GM21529 (cell line): ENCODE data around the gene MED12.
A peak's percentile ranks its signal among the peaks of the same experiment; 100 is the strongest.
"Not testable (repeated sequence)": the region's sequence is repeated elsewhere in the genome, so short reads cannot be mapped to it uniquely, and the experiment has no call there.

Experiments used
- ATAC-seq: cut with Tn5 transposase; IDR thresholded peaks from one replicate; pipeline ENCODE4 v1.9.1; 2021; ENCODE audit not compliant: unreplicated experiment

MED12 gene

GRCh38 chrX:71160475-71160874 is 42.1 kb downstream of the MED12 start:
- ATAC-seq: no peak

GRCh38 chrX:71162981-71163380 is 44.6 kb downstream of the MED12 start:
- no peak for ATAC-seq

- no peak for ATAC-seq
These were observed 45.7 kb downstream of the MED12 start for GRCh38 chrX:71164071-71164470.

DNA sequence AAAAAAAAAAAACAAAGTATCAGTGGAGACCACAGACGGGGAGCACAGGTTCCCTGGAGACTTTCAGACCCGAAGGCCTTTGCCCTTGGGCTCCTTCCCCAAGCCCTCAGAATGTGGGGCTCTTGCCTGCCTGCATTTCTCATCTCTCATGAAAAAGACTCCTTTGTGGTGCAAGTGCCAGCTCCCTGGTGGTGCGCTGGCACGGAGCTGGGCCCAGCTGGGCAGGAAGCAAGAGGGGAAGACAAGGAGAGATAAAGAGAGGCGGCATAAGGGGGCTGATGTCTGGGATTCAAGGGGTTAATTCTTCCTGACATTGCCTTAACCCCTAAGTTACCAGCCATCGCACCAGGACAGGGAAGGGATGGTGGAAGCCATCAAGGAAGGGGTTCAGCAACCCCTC is 48.1 kb downstream of the MED12 start:
- ATAC-seq: no peak

DNA sequence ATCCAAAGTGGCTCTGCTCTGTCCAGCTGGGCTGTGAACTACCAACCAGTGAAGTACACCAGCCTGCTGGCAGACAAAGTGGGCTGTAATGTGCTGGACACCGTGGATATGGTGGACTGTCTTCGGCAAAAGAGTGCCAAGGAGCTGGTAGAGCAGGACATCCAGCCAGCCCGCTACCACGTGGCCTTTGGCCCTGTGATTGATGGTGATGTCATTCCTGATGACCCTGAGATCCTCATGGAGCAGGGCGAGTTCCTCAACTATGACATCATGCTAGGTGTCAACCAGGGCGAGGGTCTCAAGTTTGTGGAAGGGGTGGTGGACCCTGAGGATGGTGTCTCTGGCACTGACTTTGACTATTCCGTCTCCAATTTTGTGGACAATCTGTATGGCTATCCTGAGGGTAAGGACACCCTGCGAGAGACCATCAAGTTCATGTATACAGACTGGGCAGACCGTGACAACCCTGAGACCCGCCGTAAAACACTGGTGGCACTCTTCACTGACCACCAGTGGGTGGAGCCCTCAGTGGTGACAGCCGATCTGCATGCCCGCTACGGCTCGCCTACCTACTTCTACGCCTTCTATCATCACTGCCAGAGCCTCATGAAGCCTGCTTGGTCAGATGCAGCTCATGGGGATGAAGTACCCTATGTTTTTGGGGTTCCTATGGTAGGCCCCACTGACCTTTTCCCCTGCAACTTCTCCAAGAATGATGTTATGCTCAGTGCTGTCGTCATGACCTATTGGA is 48.8 kb downstream of the MED12 start:
- no peak for ATAC-seq

- no peak for ATAC-seq
These were observed 49.7 kb downstream of the MED12 start for GRCh38 chrX:71168134-71168533.

DNA sequence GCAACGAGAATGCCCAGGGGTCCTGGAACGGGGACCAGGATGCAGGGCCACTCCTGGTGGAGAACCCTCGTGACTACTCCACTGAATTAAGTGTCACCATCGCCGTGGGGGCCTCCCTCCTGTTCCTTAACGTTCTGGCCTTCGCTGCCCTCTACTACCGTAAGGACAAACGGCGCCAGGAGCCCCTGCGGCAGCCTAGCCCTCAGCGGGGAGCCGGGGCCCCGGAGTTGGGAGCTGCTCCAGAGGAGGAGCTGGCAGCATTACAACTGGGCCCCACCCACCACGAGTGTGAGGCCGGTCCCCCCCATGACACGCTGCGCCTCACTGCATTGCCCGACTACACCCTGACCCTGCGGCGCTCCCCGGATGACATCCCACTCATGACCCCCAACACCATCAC is 51.2 kb downstream of the MED12 start:
- ATAC-seq: no peak

DNA sequence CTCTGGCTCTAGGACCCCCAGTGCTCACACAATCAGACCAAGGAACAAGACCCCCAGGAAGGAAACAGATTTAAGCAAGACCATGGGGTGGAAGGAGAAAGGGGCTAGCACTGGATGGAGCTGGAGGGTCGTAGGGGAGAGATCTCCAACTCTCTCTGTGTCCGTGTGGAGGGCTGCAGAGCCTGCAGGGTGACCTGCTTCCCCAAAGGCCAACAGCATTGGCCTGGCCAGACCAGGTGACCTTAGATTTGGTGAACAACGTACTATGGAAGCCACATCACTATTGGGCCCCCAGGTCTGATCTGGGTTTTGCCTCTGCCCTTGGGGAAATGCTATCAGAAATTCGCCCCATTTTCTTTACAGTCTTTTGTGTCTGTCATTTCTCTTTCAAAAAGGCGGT is 52.3 kb downstream of the MED12 start:
- no peak for ATAC-seq

GRCh38 chrX:71171110-71171801 is 52.9 kb downstream of the MED12 start:
- ATAC-seq: no peak

DNA sequence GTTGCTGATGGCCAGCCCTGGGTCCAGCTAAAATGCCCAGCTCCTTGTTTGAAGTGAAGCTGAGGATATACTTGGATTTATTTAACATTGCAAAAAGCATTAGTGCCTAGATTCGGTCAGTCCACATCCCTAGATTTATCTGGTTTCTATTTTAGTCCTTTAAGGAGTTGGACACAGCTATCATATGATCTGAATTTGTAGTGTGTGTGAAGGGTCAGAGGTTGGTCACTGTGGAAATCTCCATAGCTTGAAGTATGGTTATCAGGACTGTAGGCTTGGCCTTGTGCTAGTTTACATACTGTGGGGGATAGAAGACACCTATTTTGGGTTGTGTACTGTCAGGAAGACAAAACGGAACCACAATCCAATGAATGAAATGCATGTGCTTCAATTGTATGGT is 55.0 kb downstream of the MED12 start:
- no peak for ATAC-seq

GRCh38 chrX:71174795-71175194 is 56.4 kb downstream of the MED12 start:
- no peak for ATAC-seq

DNA sequence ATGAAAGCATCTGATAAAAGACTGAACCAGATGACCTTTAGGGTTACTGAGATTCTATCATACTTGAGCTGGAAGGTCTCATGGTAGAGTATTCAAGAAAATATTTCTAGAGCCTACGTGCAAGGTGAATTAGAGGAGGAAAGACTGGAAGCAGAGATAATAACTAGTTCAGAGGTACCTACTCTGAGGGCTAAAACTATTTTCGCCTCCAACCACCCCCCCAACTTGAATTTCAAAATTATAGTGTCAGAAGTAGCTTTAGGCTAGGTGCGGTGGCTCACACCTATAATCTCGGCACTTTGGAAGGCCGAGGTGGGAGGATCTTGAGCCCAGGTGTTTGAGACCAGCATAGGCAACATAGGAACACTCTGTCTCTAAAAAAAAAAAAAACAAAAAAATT is 57.1 kb downstream of the MED12 start:
- no peak for ATAC-seq

GRCh38 chrX:71177327-71177726 is 58.9 kb downstream of the MED12 start:
- no peak for ATAC-seq

DNA sequence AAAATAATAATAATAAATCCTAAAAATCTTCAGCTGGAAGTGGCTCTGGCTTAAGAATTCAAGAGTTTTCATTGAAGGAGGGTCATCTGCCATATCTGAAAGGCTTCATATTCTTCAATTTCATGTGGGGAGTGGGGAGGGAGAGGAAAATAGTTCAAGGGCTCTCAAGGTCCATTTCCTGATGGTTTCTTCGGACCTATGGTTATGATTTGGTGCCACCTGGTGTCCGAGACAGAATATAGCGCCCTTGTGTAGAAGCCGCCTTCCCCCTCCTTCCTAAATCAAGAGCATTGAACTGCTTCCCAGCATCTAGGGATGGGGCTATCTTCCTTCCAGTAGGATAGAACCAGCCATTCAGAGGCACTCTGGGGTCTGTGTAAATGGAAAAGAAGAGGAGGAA is 60.5 kb downstream of the MED12 start:
- ATAC-seq: peak; percentile 38

GRCh38 chrX:71180579-71181265 is 62.3 kb downstream of the MED12 start:
- not testable (repeated sequence) for ATAC-seq

DNA sequence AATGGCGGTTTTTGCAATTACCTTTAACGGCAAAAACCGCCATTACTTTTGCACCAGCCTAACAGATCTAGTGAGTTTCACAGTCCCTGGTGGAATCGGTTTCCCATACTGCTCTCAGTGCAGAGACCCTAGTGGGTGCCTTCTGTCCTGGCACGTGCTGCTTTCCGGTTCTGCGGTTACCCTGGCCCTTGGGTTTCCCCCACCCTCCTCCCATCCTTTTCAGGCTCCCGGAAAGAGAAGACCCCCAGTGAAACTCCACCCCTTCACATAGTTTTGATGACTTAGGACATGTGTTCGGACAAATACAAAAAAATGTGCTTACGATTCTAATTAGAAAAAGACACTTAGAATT is 63.1 kb downstream of the MED12 start:
- ATAC-seq: peak; percentile 37

DNA sequence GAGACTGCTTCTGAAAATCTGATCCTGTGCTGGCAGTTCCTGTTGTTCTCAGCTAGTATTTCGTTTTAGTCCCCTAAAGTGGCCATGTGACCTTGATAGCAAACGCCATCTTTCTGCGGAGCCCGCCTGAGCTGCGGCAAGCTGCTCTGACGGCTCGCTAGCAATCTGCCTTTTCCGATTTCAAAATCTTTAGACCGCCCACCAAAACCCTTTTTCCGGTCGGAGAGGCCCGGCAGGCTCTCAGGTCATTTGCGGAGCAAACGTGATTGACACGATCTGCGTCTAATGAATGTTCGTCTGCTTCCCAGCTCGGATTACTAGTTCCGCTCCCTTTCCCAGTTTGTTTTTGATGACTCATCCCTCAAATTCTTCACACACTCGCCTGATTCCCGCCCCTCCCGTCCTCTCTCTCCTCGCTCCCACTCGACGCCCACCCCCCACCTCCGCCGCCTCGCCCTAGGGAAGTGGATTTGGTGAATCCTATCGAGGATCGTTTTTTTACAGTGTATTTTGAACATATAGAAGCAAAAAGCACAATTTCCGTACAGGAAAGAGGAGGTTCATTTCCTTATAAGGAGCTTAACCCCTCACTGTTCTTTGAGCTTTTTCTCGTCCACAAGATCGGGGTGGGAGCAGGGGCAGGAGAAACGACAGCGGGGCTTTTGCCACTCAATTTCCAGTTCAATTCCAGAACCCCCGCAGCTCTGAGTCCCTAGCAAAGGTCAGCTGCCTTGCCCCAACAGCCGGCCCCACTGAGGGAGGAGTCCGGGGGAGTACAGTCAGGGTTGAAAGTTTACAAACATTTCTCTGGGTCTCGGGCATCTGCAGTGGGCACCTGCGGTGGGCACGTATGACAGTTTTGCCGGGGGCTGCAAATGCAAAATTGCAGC is 63.8 kb downstream of the MED12 start:
- peak; percentile 88 for ATAC-seq

DNA sequence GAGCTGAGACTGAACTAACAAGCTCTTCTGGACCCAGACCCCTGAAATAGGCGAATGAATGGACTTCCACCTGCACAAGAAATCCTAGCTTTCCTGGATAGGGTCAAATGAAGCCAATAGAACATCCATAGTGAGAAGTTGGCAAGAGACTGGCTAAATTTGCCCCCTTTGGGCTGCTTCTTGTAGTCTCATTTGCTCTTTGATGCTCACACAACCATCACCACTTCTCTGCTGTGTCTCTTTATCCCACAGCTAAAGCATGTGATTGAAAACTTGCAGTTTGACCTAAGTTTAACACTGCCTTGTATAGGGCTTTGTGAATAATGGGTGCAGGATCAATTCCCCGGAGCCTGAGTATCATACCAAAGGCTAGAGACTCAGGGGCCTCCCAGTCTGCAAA is 64.5 kb downstream of the MED12 start:
- no peak for ATAC-seq

- ATAC-seq: no peak
These were observed 64.9 kb downstream of the MED12 start for GRCh38 chrX:71183341-71183740.

DNA sequence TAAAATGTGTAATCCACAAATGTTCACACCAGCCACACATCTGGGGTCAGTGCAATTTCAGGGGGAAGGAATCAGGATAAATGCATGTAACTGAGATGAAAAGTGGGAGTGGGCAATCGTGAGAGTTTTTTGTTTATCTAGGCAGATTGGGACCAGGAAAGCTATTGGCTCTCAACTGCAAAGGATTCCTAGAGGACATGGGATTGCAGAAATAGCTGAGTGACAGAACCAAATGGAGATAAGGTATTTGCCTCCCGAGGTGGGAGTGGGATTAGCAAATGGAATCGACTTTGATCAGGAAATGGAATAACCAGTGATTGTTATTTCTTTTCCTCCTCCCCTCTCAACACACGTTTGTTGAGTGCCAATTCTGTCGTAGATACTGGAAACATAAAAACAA is 65.7 kb downstream of the MED12 start:
- ATAC-seq: no peak

DNA sequence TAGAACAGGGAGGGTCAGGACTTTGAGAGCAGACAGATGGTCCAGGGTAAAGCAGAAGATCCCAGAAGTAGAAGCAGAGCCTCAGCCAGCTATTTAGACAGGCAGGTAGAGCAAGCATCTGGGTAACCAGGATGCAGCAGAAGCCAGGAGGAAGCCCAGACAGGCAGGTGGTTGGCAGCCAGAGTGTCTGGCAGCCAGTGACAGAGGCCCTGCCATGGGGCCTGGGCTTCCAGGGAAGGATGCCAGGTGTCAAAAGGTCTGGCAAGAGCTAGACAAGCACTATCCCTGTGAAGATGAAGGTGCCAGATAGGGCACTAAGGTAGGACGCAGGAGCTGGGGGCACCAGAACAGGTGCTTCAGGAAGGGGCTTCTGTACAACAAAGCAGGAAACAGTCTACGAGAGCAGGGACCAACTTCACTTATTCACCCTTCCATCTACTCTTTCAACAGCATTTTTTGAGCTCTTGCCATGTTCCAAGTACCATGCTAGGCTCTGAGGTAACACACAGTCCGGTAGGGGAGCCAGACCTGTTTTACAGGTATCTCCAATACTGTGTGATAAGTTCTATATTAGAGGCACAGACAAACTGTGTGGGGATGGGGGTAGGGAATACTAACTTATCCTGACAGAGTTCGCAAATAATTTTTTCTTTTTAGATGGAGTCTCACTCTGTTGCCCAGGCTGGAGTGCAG is 66.6 kb downstream of the MED12 start:
- no peak for ATAC-seq
